ENCODE measurements around the gene GPSM3. TPM values are rescaled to one million over a fixed set of nuclear protein-coding genes. Genes with fewer than 3 reads are reported as not detected.

Gene GPSM3
- total and polyA plus RNA-seq, 2 experiments from 2014 or later = 4.7 to 5.9 TPM

GRCh38 chr6:32220021-32220420, 27.6 kb upstream of the GPSM3 start:
- Histone ChIP-seq H3F3A (replicated peaks; ENCODE audit: low read depth) (no peaks in the 10 kb centered on the region), H3K4me2 (no peak overlapping the region), H3K27ac (ENCODE audit: low read depth) (no peak overlapping the region), H3K4me1 (ENCODE audit: insufficient read depth) (no peaks in the 10 kb centered on the region), H2AFZ (no peak overlapping the region), H3K79me2 (replicated peaks; ENCODE audit: insufficient read depth) (no peaks in the 10 kb centered on the region), H3K27me3 (ENCODE audit: insufficient read depth) (no peaks in the 10 kb centered on the region), H4K20me1 (replicated peaks; ENCODE audit: insufficient read depth) (no peaks in the 10 kb centered on the region), H3K9me2 (ENCODE audit: insufficient read depth) (0 out of 2 replicates have a peak, but pooled peaks cover 3% of the 10 kb centered on the region), H3K36me3 (ENCODE audit: insufficient read depth) (no peaks in the 10 kb centered on the region), H3K4me3 (no peak overlapping the region)
- ATAC-seq = no peak
- Mint-ChIP-seq H3K36me3 (ENCODE audit: low read depth) (no peaks in the 10 kb centered on the region), H3K27me3 (ENCODE audit: insufficient read depth, low read depth, poor library complexity) (peaks cover 13% of the 10 kb centered on the region), H3K9me3 (no peaks in the 10 kb centered on the region; the same call in 2 of the 3 replicates), H3K4me1 (peaks cover 12% of the 10 kb centered on the region; the same call in 2 of the 3 replicates), H3K27ac (no peak overlapping the region), H3K4me3 (no peak overlapping the region)
- DNase-seq (ENCODE audit: low spot score) = no peak
- no peak for TF ChIP-seq REST (IDR thresholded peaks at IDR 0.05; ENCODE audit: unreplicated experiment)
- TF ChIP-seq ZNF331 (CRISPR knock-in tag; IDR thresholded peaks at IDR 0.05; ENCODE audit: low read depth) = no peak
- TF ChIP-seq ZNF462 (CRISPR knock-in tag; IDR thresholded peaks at IDR 0.05) = no peak
- no peak for TF ChIP-seq JUNB (IDR thresholded peaks at IDR 0.05; ENCODE audit: unreplicated experiment)
- no peak for TF ChIP-seq STAT1 (IDR thresholded peaks at IDR 0.05; ENCODE audit: unreplicated experiment)
- TF ChIP-seq EZH2phosphoT487 (IDR thresholded peaks at IDR 0.05; ENCODE audit: unreplicated experiment) = no peak
- TF ChIP-seq CREB1 (CRISPR knock-in tag; IDR thresholded peaks at IDR 0.05; ENCODE audit: low read depth) = no peak
- TF ChIP-seq CTCF (conservative IDR thresholded peaks at IDR 0.05; ENCODE audit: low read depth in 2 of 2) = no peak
- TF ChIP-seq ETS1 (IDR thresholded peaks at IDR 0.05) = no peak
- TF ChIP-seq EZH2 (IDR thresholded peaks at IDR 0.05; ENCODE audit: low read depth, unreplicated experiment) = no peak
- no peak for TF ChIP-seq NANOG (IDR thresholded peaks at IDR 0.05; ENCODE audit: borderline replicate concordance)
- no peak for TF ChIP-seq ZNF114 (CRISPR knock-in tag; IDR thresholded peaks at IDR 0.05)
- TF ChIP-seq POLR2AphosphoS5 (IDR thresholded peaks at IDR 0.05; ENCODE audit: low read depth) = no peak
